AG09319 (cell line): ENCODE measurements around the gene CST3.

Experiments
- DNase-seq: peaks from one replicate; pipeline ENCODE4 v3.0.0-alpha.2; 2010; ENCODE audit warnings: low read depth; ENCODE audit errors: extremely low read depth
- TF ChIP-seq, protein P1 (sequence below): IDR thresholded peaks from 2 replicates; pipeline ENCODE4 v1.5.1; 2011; ENCODE audit warnings: low read depth, mild to moderate bottlenecking, inconsistent platforms, low read length, moderate library complexity

The CST3 gene

DNA sequence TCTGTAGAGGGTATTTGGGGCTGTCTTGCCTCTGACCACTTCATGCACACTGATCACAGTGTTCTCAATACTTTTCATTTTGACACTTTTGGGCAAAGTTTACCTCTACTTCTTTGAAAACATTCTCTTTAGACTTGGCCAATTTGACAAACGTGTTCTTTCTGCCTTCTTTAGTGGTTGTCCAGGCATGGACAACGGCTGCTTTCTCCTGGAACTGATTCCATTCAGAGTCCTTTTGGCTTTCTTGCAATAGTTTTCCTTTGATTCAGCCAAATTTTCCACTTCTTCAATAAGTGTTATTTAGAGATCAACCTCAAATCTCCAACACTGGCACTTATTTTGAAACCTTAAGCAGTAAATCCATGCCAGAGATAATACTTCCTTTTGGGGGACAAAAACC is 25.4 kb downstream of the CST3 start:
- TF ChIP-seq, protein P1, sequence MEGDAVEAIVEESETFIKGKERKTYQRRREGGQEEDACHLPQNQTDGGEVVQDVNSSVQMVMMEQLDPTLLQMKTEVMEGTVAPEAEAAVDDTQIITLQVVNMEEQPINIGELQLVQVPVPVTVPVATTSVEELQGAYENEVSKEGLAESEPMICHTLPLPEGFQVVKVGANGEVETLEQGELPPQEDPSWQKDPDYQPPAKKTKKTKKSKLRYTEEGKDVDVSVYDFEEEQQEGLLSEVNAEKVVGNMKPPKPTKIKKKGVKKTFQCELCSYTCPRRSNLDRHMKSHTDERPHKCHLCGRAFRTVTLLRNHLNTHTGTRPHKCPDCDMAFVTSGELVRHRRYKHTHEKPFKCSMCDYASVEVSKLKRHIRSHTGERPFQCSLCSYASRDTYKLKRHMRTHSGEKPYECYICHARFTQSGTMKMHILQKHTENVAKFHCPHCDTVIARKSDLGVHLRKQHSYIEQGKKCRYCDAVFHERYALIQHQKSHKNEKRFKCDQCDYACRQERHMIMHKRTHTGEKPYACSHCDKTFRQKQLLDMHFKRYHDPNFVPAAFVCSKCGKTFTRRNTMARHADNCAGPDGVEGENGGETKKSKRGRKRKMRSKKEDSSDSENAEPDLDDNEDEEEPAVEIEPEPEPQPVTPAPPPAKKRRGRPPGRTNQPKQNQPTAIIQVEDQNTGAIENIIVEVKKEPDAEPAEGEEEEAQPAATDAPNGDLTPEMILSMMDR = no peak
- no peak for DNase-seq

GRCh38 chr20:23609486-23610109 is 28.2 kb downstream of the CST3 start:
- TF ChIP-seq, protein P1 = no peak
- DNase-seq = no peak

DNA sequence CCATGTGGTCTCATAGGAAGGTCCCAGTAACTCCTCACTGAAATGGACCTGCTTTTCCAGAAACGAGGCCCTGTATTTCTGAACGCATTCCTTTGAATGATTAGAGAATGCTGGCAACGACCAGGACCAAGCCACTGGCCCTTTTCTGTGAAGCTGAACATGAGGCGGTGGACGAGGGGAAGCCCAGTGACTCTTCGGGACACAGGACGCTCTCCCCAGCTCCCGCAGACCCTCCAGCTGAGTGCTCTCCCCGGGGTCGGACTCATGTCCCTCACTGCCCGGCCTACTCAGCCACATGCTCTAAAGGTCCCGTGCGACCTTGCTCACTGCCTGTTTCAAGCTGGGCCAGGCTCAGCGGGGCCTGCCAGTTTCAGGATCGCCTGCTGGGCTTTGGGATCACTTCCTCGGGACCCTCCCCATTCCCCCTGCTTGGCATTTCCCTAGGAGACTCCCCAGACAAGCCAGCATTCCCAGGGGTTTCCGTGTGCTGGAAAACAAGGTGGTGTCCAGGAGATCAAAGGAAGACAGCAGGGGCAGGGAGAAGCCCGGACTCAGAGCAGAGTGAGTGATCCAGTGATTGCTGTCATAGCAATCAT is 29.4 kb downstream of the CST3 start:
- no peak for DNase-seq
- TF ChIP-seq, protein P1 = no peak

DNA sequence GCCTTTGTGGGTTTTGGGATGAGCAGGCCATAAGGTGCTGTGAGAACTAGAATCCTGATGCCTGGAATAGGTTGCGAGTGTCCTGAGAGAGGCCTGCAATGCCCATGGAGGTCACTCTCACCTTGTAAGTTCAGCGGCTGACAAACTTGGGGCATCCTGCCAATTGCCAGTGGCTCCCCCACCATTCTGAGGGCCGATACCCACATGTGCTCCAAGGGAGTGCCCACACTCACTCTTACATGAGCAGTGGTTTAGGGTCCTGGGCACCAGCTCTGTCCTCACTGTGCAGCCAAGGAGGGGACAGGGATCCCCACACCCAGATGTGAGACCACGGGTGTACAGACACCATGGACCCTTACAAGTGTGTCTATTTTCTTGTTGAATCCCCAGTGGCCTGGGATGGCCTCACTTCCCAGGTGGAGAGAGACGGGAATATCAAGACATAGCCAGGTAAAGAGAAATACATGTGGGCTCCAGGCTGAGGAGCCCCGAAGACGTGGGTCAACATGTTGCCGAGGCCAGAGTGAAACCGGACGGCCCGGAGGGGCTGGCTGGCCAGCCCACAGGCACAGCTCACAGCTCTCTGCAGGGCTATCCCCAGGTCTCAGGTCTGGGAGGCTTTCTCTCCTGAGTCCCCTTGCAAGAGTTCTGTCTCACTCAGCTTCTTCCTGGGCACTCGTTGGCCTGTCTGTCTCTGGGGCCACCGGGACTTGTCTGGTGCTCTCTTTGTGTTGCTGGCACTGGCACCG is 30.1 kb downstream of the CST3 start:
- TF ChIP-seq, protein P1 = no peak
- DNase-seq = no peak

- TF ChIP-seq, protein P1 = peak; percentile 98
- peak; percentile 49 for DNase-seq
These were observed 31.1 kb downstream of the CST3 start for GRCh38 chr20:23606652-23607049.

- DNase-seq = no peak
- TF ChIP-seq, protein P1 = no peak
These were observed 31.7 kb downstream of the CST3 start, which contains the start of gene CST9 for GRCh38 chr20:23605867-23606651. Gene CST9 (minus strand): TSS chr20:23605917. CDS start chr20:23605864, 53 bp downstream.
